ENCODE data around the gene IQSEC1.

Gene IQSEC1

GRCh38 chr3:13085081-13085845 lies 12.0 kb upstream of the IQSEC1 start:
- DNase-seq (ENCODE audit: low read depth): no peak

GRCh38 chr3:13083898-13084297 lies 10.7 kb upstream of the IQSEC1 start:
- DNase-seq (ENCODE audit: low read depth): no peak

GRCh38 chr3:13083254-13083653 lies 10.0 kb upstream of the IQSEC1 start:
- no peak for DNase-seq (ENCODE audit: low read depth)

GRCh38 chr3:13082677-13083076 lies 9.4 kb upstream of the IQSEC1 start:
- no peak for DNase-seq (ENCODE audit: low read depth)

- DNase-seq (ENCODE audit: low read depth): no peak
Measured at GRCh38 chr3:13081603-13082360, 8.6 kb upstream of the IQSEC1 start.

GRCh38 chr3:13080591-13080990 lies 7.4 kb upstream of the IQSEC1 start:
- DNase-seq (ENCODE audit: low read depth): no peak

- DNase-seq (ENCODE audit: low read depth): no peak
Measured at GRCh38 chr3:13080026-13080425, 6.8 kb upstream of the IQSEC1 start.

- DNase-seq (ENCODE audit: low read depth): no peak
Measured at GRCh38 chr3:13079510-13079909, 6.3 kb upstream of the IQSEC1 start.

- DNase-seq (ENCODE audit: low read depth): no peak
Measured at GRCh38 chr3:13079051-13079450, 5.8 kb upstream of the IQSEC1 start.

- no peak for DNase-seq (ENCODE audit: low read depth)
Measured at GRCh38 chr3:13078163-13078905, 5.1 kb upstream of the IQSEC1 start.

GRCh38 chr3:13077431-13078162 lies 4.4 kb upstream of the IQSEC1 start:
- no peak for DNase-seq (ENCODE audit: low read depth)

- DNase-seq (ENCODE audit: low read depth): no peak
Measured at GRCh38 chr3:13075986-13076654, 2.9 kb upstream of the IQSEC1 start.

GRCh38 chr3:13075318-13075717 lies 2.1 kb upstream of the IQSEC1 start:
- DNase-seq (ENCODE audit: low read depth): no peak

GRCh38 chr3:13074006-13074375 lies 762 bp upstream of the IQSEC1 start:
- no peak for DNase-seq (ENCODE audit: low read depth)

GRCh38 chr3:13072600-13073325 lies 466 bp downstream of the IQSEC1 start:
- no peak for DNase-seq (ENCODE audit: low read depth)

- no peak for DNase-seq (ENCODE audit: low read depth)
Measured at GRCh38 chr3:13072239-13072599, 1.0 kb downstream of the IQSEC1 start.

- DNase-seq (ENCODE audit: low read depth): no peak
Measured at GRCh38 chr3:13071695-13072094, 1.5 kb downstream of the IQSEC1 start.

- no peak for DNase-seq (ENCODE audit: low read depth)
Measured at GRCh38 chr3:13070391-13071070, 2.7 kb downstream of the IQSEC1 start.

- no peak for DNase-seq (ENCODE audit: low read depth)
Measured at GRCh38 chr3:13069495-13069894, 3.7 kb downstream of the IQSEC1 start.

GRCh38 chr3:13068269-13069010 lies 4.8 kb downstream of the IQSEC1 start:
- DNase-seq (ENCODE audit: low read depth): no peak
